GM19023 (cell line): ENCODE measurements around the gene SLCO1A2.

Experiments used
- ATAC-seq: cut with Tn5 transposase; IDR thresholded peaks from one replicate; pipeline ENCODE4 v1.9.1; 2021; ENCODE audit warnings: mild to moderate bottlenecking, moderate library complexity; ENCODE audit not compliant: unreplicated experiment

The SLCO1A2 gene

DNA sequence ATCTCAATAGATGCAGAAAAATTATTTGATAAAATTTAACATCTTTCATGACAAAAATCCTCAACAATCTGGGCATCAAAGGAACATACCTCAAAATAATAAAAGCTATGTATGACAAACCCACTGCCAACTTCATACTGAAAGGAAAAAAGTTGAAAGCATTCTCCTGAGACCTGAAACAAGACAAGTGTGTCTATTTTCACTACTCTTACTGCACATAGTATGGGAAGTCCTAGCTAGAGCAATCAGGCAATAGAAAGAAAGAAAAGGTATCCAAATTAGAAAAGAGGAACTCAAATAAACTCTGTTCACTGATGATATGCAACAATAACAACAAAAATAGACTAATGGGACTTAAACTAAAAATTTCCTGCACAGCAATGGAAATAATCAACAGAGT, 113.6 kb downstream of the SLCO1A2 start:
- no peak for ATAC-seq

DNA sequence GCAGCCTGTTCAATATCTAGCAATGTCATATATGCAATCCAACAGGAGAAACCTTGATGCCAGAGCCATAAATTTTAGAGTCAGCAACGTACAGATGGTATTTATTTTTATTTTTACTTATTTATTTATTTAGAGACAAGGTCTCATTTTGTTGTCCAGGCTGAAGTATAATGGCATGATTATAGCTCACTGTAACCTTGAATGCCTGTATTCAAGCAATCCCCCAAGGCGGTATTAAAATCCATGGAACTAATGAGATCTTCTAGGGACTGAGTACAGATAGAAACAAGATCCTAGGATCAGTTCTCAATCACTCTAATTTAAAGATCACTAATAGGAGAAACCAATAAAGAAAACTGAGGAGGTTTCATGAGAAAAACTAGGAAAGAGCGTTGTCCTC, 114.5 kb downstream of the SLCO1A2 start:
- no peak for ATAC-seq

DNA sequence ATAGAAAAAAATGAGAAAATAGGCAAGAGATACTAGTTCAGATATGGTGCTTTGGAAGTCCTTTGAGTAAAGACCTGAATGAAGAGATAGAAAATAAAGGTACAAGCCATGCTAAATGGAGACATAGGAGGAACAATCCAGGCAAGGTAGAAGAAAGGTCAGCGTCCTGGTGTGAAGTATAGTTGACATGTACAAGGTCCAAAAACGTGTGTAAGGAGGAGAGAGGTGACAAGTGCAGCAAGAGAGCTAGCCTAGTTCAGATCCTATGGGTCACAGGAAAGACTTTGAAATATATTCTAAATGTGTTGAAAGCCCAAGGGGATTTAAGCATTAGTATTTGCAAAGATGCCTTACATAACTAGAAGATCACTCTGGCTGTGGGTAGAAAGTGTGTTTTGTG, 115.5 kb downstream of the SLCO1A2 start:
- no peak for ATAC-seq
